Endodermal cell (in vitro differentiated cells): ENCODE results near the gene TFCP2L1. TPM values are rescaled to one million over a fixed set of nuclear protein-coding genes. Genes with fewer than 3 reads are reported as not detected.

Experiments
- DNase-seq: peaks from one replicate; pipeline ENCODE4 v3.0.0-alpha.2; 2017
- H3K27ac ChIP-seq: 2 replicates; pipeline ENCODE4 v1.5.1; 2013; ENCODE audit warnings: mild to moderate bottlenecking, low read depth, low read length, moderate library complexity
- H3K27me3 ChIP-seq: 2 replicates; pipeline ENCODE4 v1.6.1; 2013; ENCODE audit warnings: mild to moderate bottlenecking, low read length, moderate library complexity; ENCODE audit not compliant: insufficient read depth, control insufficient read depth, poor library complexity, severe bottlenecking
- H3K36me3 ChIP-seq: 2 replicates; pipeline ENCODE4 v1.7.0; 2013; ENCODE audit warnings: mild to moderate bottlenecking, low read length, moderate library complexity; ENCODE audit not compliant: control insufficient read depth, insufficient read depth
- H3K4me1 ChIP-seq: one replicate; pipeline ENCODE4 v1.7.0; 2013; ENCODE audit warnings: low read length; ENCODE audit not compliant: control insufficient read depth, insufficient read depth
- H3K4me3 ChIP-seq: 2 replicates; pipeline ENCODE4 v1.5.1; 2013; ENCODE audit warnings: mild to moderate bottlenecking, low read length, moderate library complexity
- H3K9ac ChIP-seq: 2 replicates; pipeline ENCODE4 v1.6.1; 2013; ENCODE audit warnings: mild to moderate bottlenecking, low read length, moderate library complexity; ENCODE audit not compliant: poor library complexity, severe bottlenecking; ENCODE audit errors: extremely low read depth
- H3K9me3 ChIP-seq: 2 replicates; pipeline ENCODE4 v1.6.1; 2013; ENCODE audit warnings: mild to moderate bottlenecking, low read length, moderate library complexity; ENCODE audit not compliant: control insufficient read depth
- H3K27ac Mint-ChIP-seq: 2 replicates; pipeline ENCODE4 v1.8.0; 2020; ENCODE audit warnings: mixed read lengths
- H3K27me3 Mint-ChIP-seq: 2 replicates; pipeline ENCODE4 v1.8.0; 2021; ENCODE audit warnings: mild to moderate bottlenecking, mixed read lengths; ENCODE audit not compliant: insufficient read depth
- H3K36me3 Mint-ChIP-seq: 2 replicates; pipeline ENCODE4 v1.8.0; 2020; ENCODE audit warnings: low read depth, mixed read lengths
- H3K4me1 Mint-ChIP-seq: 2 replicates; pipeline ENCODE4 v1.8.0; 2020; ENCODE audit warnings: mixed read lengths
- H3K4me3 Mint-ChIP-seq: 2 replicates; pipeline ENCODE4 v1.8.0; 2020; ENCODE audit warnings: mild to moderate bottlenecking, moderate library complexity, mixed read lengths
- H3K9me3 Mint-ChIP-seq: 2 replicates; pipeline ENCODE4 v1.8.0; 2020; ENCODE audit warnings: mild to moderate bottlenecking, mixed read lengths
- CTCF ChIP-seq: fragments of 200-600 bp; sonication (generic); conservative IDR thresholded peaks from 2 replicates; pipeline ENCODE4 v1.5.0; 2021; ENCODE audit warnings: antibody characterized with exemption, mild to moderate bottlenecking
- WGBS, 2 experiments: methylation state at CpG; one replicate each; pipeline versions ENCODE4 v1.1.5 to v1.1.7; 2013; ENCODE audit warnings: missing lambda C conversion rate in 2 of 2, mixed read lengths in 1 of 2; ENCODE audit not compliant: insufficient coverage in 1 of 2, insufficient read length in 1 of 2; 5-methylcytosine and 5-hydroxymethylcytosine counted together
- total RNA-seq, 2 donors: library from RNA; stranded (reverse); fragmentation: NEBNext Ultra II Directional in 1 of 2; extraction: Animal tissue kit (Norgen Biotek cat#: 25700) in 1 of 2; gene quantifications; 2 replicates in 1 of 2; 3 replicates in 1 of 2; pipeline ENCODE4 v1.2.1, GENCODE V29; 2021

The TFCP2L1 gene
- total RNA-seq, 2 donors from 2014 or later: 3.3 to 4.3 TPM

- no peaks in the 10 kb centered on the region for H3K36me3 Mint-ChIP-seq
- no peak for DNase-seq
- Histone ChIP-seq H3K9me3 (no peaks in the 10 kb centered on the region), H3K27ac (no peak overlapping the region), H3K27me3 (no peaks in the 10 kb centered on the region), H3K9ac (no peak overlapping the region), H3K4me3 (no peak overlapping the region), H3K36me3 (no peaks in the 10 kb centered on the region), H3K4me1 (no peaks in the 10 kb centered on the region)
- H3K27me3 Mint-ChIP-seq: peaks cover 7% of the 10 kb centered on the region
- no peak overlapping the region for H3K27ac Mint-ChIP-seq
- no peaks in the 10 kb centered on the region for H3K9me3 Mint-ChIP-seq
- WGBS, 2 experiments: 83 to 86% methylated on average over 10 to 14 of the region's 14 CpGs
- no peak overlapping the region for H3K4me3 Mint-ChIP-seq
- H3K4me1 Mint-ChIP-seq: no peaks in the 10 kb centered on the region
- no peak for TF ChIP-seq CTCF
Measured at GRCh38 chr2:121293450-121294325, 8.7 kb upstream of the TFCP2L1 start.

GRCh38 chr2:121291251-121291580 lies 6.2 kb upstream of the TFCP2L1 start:
- Histone ChIP-seq H3K36me3 (no peaks in the 10 kb centered on the region), H3K27ac (no peak overlapping the region), H3K9ac (no peak overlapping the region), H3K27me3 (peaks cover 4% of the 10 kb centered on the region), H3K9me3 (no peaks in the 10 kb centered on the region), H3K4me3 (no peak overlapping the region), H3K4me1 (no peaks in the 10 kb centered on the region)
- Mint-ChIP-seq H3K4me1 (no peaks in the 10 kb centered on the region), H3K27ac (no peak overlapping the region), H3K27me3 (peaks cover 11% of the 10 kb centered on the region), H3K36me3 (no peaks in the 10 kb centered on the region), H3K9me3 (no peaks in the 10 kb centered on the region), H3K4me3 (no peak overlapping the region)
- WGBS, 2 experiments: 92 to 97% methylated on average over 5 of the region's 5 CpGs
- no peak for TF ChIP-seq CTCF
- no peak for DNase-seq

- no peak for DNase-seq
- peaks cover 18% of the 10 kb centered on the region for H3K27me3 Mint-ChIP-seq
Measured at GRCh38 chr2:121289271-121289670, 4.3 kb upstream of the TFCP2L1 start.

More at GRCh38 chr2:121289271-121289670, 4.3 kb upstream of the TFCP2L1 start:
- Histone ChIP-seq H3K4me3 (no peak overlapping the region), H3K9ac (no peak overlapping the region), H3K9me3 (no peaks in the 10 kb centered on the region), H3K27ac (no peak overlapping the region), H3K4me1 (no peaks in the 10 kb centered on the region), H3K36me3 (no peaks in the 10 kb centered on the region), H3K27me3 (peaks cover 21% of the 10 kb centered on the region)
- Mint-ChIP-seq H3K36me3 (no peaks in the 10 kb centered on the region), H3K4me3 (no peak overlapping the region), H3K4me1 (peaks cover under 1% of the 10 kb centered on the region), H3K9me3 (no peaks in the 10 kb centered on the region), H3K27ac (no peak overlapping the region)
- 91 to 98% methylated on average over 5 of the region's 5 CpGs for WGBS, 2 experiments
- no peak for TF ChIP-seq CTCF
